Measurements from ENCODE around the gene KIF23. TPM values are rescaled to one million over a fixed set of nuclear protein-coding genes. Genes with fewer than 3 reads are reported as not detected.

KIF23 gene
- polyA plus RNA-seq, result 10 to 100 TPM in 2 of 4 donors, 1 to 10 TPM in 2; 1.1 to 14.0 (median 6.7) TPM
- long read RNA-seq, donor 1, result 0 reads
- long read RNA-seq, donor 2, result 0 reads
- long read RNA-seq, donor 3, partial matches to known transcripts, result 0 of 1 reads
- long read RNA-seq, donor 3, other reads (novel, unspliced or antisense), result 0 of 1 reads
- long read RNA-seq, donor 4, result 0 reads
- long read RNA-seq, donor 5, result 0 reads
- long read RNA-seq, donor 6, result 0 reads
- long read RNA-seq, donor 7, partial matches to known transcripts, result 14 of 19 reads
- long read RNA-seq, donor 7, other reads (novel, unspliced or antisense), result 0 of 19 reads
- long read RNA-seq, donor 8, partial matches to known transcripts, result 0 of 1 reads
- long read RNA-seq, donor 8, other reads (novel, unspliced or antisense), result 0 of 1 reads
- long read RNA-seq, donor 9, result 0 reads
- long read RNA-seq, donor 10, partial matches to known transcripts, result 0 of 2 reads
- long read RNA-seq, donor 10, other reads (novel, unspliced or antisense), result 0 of 2 reads

DNA sequence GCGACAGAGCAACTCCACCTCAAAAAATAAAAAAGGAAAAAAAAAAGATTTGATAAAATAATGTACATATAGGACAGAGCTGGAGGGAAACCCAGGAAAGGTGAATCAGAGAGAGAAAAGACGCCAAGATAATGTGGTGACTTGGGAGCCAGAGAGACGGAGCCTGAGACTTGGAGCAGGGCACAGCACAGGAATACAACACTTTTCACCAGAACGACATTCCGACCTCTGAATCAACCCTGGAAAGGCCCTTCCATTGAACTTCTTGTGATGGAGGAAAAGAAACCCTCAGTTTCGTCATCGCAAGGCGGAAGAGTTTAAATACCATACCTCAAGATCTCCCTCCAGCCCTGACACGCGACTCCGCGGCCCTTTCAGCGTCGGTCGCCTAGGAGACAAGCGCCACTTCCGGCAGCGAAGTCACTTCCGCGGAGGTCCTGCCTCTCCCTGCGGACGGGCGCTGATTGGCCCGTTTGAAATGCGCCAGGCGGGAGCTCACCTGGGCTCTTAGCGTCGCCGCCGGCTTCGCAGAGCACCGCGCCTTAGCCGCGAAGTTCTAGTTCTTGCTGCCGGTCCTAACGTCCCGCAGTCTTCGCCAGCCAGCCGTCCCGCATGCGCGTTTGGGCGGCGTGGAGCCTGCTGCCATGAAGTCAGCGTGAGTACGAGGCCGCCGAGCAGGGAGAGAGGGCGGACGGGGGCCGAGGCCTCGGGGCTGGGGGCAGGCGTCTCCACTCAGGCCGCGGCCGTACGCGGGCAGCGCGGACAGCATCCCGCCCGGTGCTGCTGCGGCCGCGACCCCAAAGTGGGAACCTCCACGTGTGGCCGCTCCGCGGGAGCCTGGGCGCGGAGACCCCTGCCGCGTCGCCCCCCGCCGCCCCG is at the start of gene KIF23:
KIF23 (plus strand) TSS at position 528 of the 879 bp plus-strand sequence; CDS start at position 645, 117 bp downstream.
- peak within 1 kb of the TSS; percentile 58 to 77 (median 75) for H3K4me3 ChIP-seq (ENCODE audit: low read depth in 1 of 3, low read length in 3 of 3)
- H3K27me3 ChIP-seq (ENCODE audit: control insufficient read depth in 3 of 3, insufficient read depth in 3 of 3, low read length in 3 of 3), result no peaks in the 10 kb centered on the region
- FAIRE-seq (no peak), DNase-seq (peak; percentile 95 to 97)
- peak within 1 kb of the TSS in 2 of 3 donors; percentile 59 to 71 for H3K27ac ChIP-seq (ENCODE audit: low read depth in 1 of 3, low read length in 2 of 3)
- H3K9me3 ChIP-seq (ENCODE audit: control insufficient read depth in 2 of 2, insufficient read depth in 1 of 2, low read depth in 1 of 2, low read length in 1 of 2), result no peaks in the 10 kb centered on the region
- H3K4me1 ChIP-seq (ENCODE audit: control insufficient read depth in 3 of 3, insufficient read depth in 2 of 3, low read depth in 1 of 3, low read length in 2 of 3), result no peaks in the 10 kb centered on the region
- no peaks in the 10 kb centered on the region for H3K36me3 ChIP-seq (ENCODE audit: control insufficient read depth in 3 of 3, insufficient read depth in 2 of 3, low read depth in 1 of 3, low read length in 3 of 3)
- WGBS, 3 donors, result 2% methylated on average over 72 to 78 of the region's 78 CpGs

DNA sequence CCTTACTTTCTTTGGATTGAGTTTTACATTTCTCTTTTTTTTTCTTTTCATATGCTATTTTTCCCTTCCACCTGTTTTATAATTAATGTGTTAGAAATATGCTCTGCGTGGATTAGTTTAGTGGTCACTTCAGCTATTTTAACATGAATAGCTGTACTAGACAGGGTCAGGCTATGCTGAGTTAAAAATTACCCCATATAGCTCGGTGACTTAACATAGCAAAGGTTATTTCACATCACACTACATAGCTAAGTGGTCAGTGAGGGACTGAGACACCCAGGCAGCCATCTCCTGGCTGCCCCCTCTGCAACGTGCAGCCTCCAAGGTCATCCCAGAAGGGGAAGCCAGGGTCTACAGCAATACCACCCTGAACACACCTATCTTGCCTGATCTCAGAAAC is 46.9 kb upstream of the KIF23 start:
- H3K27ac ChIP-seq (ENCODE audit: low read depth in 1 of 3, low read length in 2 of 3), result no peak overlapping the region
- no peaks in the 10 kb centered on the region for H3K36me3 ChIP-seq (ENCODE audit: control insufficient read depth in 3 of 3, insufficient read depth in 2 of 3, low read depth in 1 of 3, low read length in 3 of 3)
- no peak overlapping the region for H3K4me3 ChIP-seq (ENCODE audit: low read depth in 1 of 3, low read length in 3 of 3)
- peaks cover 0 to 4% (median 0%) of the 10 kb centered on the region in 3 donors for H3K4me1 ChIP-seq (ENCODE audit: control insufficient read depth in 3 of 3, insufficient read depth in 2 of 3, low read depth in 1 of 3, low read length in 2 of 3)
- no peak for FAIRE-seq
- no peaks in the 10 kb centered on the region for H3K9me3 ChIP-seq (ENCODE audit: control insufficient read depth in 2 of 2, insufficient read depth in 1 of 2, low read depth in 1 of 2, low read length in 1 of 2)
- DNase-seq, result peak in 1 of 2 donors; percentile 15
- 61 to 69% (median 68%) methylated on average over 3 of the region's 3 CpGs for WGBS, 3 donors
- no peaks in the 10 kb centered on the region for H3K27me3 ChIP-seq (ENCODE audit: control insufficient read depth in 3 of 3, insufficient read depth in 3 of 3, low read length in 3 of 3)

- Histone ChIP-seq H3K27ac (ENCODE audit: low read depth in 1 of 3, low read length in 2 of 3) (no peak overlapping the region), H3K36me3 (ENCODE audit: control insufficient read depth in 3 of 3, insufficient read depth in 2 of 3, low read depth in 1 of 3, low read length in 3 of 3) (no peaks in the 10 kb centered on the region), H3K4me3 (ENCODE audit: low read depth in 1 of 3, low read length in 3 of 3) (no peak overlapping the region), H3K9me3 (ENCODE audit: control insufficient read depth in 2 of 2, insufficient read depth in 1 of 2, low read depth in 1 of 2, low read length in 1 of 2) (peaks cover 0 to 3% of the 10 kb centered on the region in 2 donors), H3K4me1 (ENCODE audit: control insufficient read depth in 3 of 3, insufficient read depth in 2 of 3, low read depth in 1 of 3, low read length in 2 of 3) (peaks cover 0 to 4% (median 0%) of the 10 kb centered on the region in 3 donors), H3K27me3 (ENCODE audit: control insufficient read depth in 3 of 3, insufficient read depth in 3 of 3, low read length in 3 of 3) (no peaks in the 10 kb centered on the region)
- FAIRE-seq, result no peak
- WGBS, 3 donors, result 76 to 93% (median 88%) methylated on average over 2 of the region's 2 CpGs
- no peak for DNase-seq
These were observed 44.5 kb upstream of the KIF23 start for GRCh38 chr15:69369631-69370030.

GRCh38 chr15:69373406-69373805 is 40.7 kb upstream of the KIF23 start:
- H3K27me3 ChIP-seq (ENCODE audit: control insufficient read depth in 3 of 3, insufficient read depth in 3 of 3, low read length in 3 of 3), result no peaks in the 10 kb centered on the region
- DNase-seq (no peak), FAIRE-seq (no peak)
- 86 to 92% (median 91%) methylated on average over 6 of the region's 6 CpGs for WGBS, 3 donors
- no peaks in the 10 kb centered on the region for H3K4me1 ChIP-seq (ENCODE audit: control insufficient read depth in 3 of 3, insufficient read depth in 2 of 3, low read depth in 1 of 3, low read length in 2 of 3)
- peaks cover 0 to 3% of the 10 kb centered on the region in 2 donors for H3K9me3 ChIP-seq (ENCODE audit: control insufficient read depth in 2 of 2, insufficient read depth in 1 of 2, low read depth in 1 of 2, low read length in 1 of 2)
- H3K27ac ChIP-seq (ENCODE audit: low read depth in 1 of 3, low read length in 2 of 3), result no peak overlapping the region
- no peak overlapping the region for H3K4me3 ChIP-seq (ENCODE audit: low read depth in 1 of 3, low read length in 3 of 3)
- no peaks in the 10 kb centered on the region for H3K36me3 ChIP-seq (ENCODE audit: control insufficient read depth in 3 of 3, insufficient read depth in 2 of 3, low read depth in 1 of 3, low read length in 3 of 3)

DNA sequence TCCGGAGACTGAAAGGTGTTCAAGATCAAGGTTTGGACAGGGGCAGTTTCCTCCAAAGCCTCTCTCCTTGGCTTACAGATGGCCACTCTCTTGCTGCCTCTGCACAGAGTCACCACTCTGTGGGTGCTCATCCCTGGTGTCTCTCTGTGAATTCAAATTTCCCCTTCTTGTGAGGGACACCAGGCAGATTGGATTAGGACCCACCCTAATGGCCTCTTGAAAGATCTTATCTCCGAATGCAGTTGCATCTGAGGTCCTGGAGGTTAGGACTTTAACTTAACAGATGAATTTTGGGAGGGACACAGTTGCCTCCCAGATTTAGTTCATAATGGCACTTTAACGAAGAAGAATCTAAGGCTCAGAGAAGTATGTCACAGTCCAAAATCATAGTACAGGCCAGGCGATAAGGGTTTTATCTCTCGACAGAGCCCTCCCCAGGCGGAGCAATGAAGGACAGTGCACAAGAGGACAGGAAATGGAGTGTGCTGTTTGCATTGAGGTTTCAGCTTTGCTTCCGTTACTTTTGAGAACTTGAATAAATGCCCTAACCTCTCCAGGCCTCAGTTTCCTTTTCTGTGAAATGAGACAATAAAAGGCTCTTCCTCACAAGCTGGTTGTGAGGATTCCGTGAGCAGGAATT is 38.9 kb upstream of the KIF23 start:
- 79 to 88% (median 86%) methylated on average over 8 of the region's 8 CpGs for WGBS, 3 donors
- Histone ChIP-seq H3K4me1 (ENCODE audit: control insufficient read depth in 3 of 3, insufficient read depth in 2 of 3, low read depth in 1 of 3, low read length in 2 of 3) (no peaks in the 10 kb centered on the region), H3K27ac (ENCODE audit: low read depth in 1 of 3, low read length in 2 of 3) (no peak overlapping the region), H3K36me3 (ENCODE audit: control insufficient read depth in 3 of 3, insufficient read depth in 2 of 3, low read depth in 1 of 3, low read length in 3 of 3) (no peaks in the 10 kb centered on the region), H3K27me3 (ENCODE audit: control insufficient read depth in 3 of 3, insufficient read depth in 3 of 3, low read length in 3 of 3) (no peaks in the 10 kb centered on the region), H3K9me3 (ENCODE audit: control insufficient read depth in 2 of 2, insufficient read depth in 1 of 2, low read depth in 1 of 2, low read length in 1 of 2) (peaks cover 0 to 3% of the 10 kb centered on the region in 2 donors), H3K4me3 (ENCODE audit: low read depth in 1 of 3, low read length in 3 of 3) (no peak overlapping the region)
- DNase-seq (no peak), FAIRE-seq (no peak)

DNA sequence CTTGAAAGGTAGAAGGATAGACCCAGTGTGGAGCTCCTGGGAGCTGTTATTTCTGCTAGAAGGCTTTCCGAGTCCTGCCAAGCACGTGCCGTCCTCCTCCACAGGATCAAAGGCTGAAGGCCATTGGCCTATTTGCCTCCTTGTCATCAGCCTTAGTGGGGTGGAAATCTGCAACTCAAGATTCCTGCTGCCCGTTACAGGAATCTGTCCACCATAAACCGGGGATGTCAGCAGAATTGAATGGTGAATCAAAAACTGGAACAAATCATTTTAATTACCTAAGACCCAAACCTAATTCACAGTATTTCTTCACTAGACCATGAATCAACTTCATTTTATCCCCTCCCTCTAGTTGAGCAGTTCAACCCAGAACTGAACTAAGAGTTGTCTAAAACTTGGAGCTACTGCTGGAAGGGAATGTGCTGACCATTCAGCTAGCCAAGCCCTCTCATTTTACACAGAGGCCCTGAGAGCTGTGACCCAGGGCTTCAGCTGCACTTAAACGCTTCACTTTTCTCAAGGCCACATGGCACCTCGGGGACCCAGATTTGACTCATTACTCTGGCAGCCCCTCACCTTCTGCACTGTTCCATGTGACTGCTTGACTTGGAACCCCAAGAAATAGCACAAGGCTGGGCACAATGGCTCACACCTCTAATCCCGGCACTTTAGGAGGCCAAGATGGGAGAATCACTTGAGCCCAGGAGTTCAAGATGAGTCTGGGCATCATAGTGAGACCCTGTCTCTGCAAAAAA is 36.8 kb upstream of the KIF23 start:
- Histone ChIP-seq H3K9me3 (ENCODE audit: control insufficient read depth in 2 of 2, insufficient read depth in 1 of 2, low read depth in 1 of 2, low read length in 1 of 2) (peaks cover 0 to 3% of the 10 kb centered on the region in 2 donors), H3K27ac (ENCODE audit: low read depth in 1 of 3, low read length in 2 of 3) (no peak overlapping the region), H3K4me3 (ENCODE audit: low read depth in 1 of 3, low read length in 3 of 3) (no peak overlapping the region), H3K27me3 (ENCODE audit: control insufficient read depth in 3 of 3, insufficient read depth in 3 of 3, low read length in 3 of 3) (no peaks in the 10 kb centered on the region), H3K4me1 (ENCODE audit: control insufficient read depth in 3 of 3, insufficient read depth in 2 of 3, low read depth in 1 of 3, low read length in 2 of 3) (no peaks in the 10 kb centered on the region), H3K36me3 (ENCODE audit: control insufficient read depth in 3 of 3, insufficient read depth in 2 of 3, low read depth in 1 of 3, low read length in 3 of 3) (no peaks in the 10 kb centered on the region)
- DNase-seq, result no peak
- WGBS, 3 donors, result 86 to 92% (median 88%) methylated on average over 8 of the region's 8 CpGs
- FAIRE-seq, result no peak

DNA sequence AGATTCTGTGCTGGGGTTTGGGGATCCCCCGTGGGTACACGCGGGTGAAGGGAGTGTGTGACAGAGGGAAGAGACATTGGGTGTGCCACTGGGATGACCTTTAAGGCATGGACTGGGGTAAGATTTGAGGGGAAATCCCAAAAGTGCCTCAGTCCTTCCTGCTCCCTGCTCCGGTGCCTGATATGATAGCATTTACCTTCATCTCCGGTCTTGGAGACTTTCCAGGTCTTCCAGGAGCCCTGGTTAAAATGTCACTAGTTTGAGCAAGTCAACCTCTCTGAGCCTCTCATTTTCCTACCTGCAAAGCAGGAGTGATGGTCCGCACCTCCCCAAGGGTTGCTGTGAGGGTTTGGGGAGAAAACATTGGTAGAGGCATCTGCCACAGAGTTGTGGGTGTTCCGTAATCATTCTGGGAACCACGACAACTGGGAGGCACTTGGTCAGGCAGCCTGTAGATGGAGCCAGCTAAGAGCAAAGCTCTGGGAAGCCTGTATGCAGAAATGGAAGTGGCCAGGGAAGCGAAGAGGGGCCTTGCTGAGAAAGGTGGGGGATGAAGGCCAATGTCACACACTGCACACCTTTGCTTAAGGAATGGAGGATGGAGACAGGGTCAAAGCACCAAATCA is 33.9 kb upstream of the KIF23 start:
- 35 to 61% (median 51%) methylated on average over 9 of the region's 9 CpGs for WGBS, 3 donors
- Histone ChIP-seq H3K27me3 (ENCODE audit: control insufficient read depth in 3 of 3, insufficient read depth in 3 of 3, low read length in 3 of 3) (no peaks in the 10 kb centered on the region), H3K4me1 (ENCODE audit: control insufficient read depth in 3 of 3, insufficient read depth in 2 of 3, low read depth in 1 of 3, low read length in 2 of 3) (no peaks in the 10 kb centered on the region), H3K36me3 (ENCODE audit: control insufficient read depth in 3 of 3, insufficient read depth in 2 of 3, low read depth in 1 of 3, low read length in 3 of 3) (no peaks in the 10 kb centered on the region), H3K27ac (ENCODE audit: low read depth in 1 of 3, low read length in 2 of 3) (no peak overlapping the region), H3K9me3 (ENCODE audit: control insufficient read depth in 2 of 2, insufficient read depth in 1 of 2, low read depth in 1 of 2, low read length in 1 of 2) (no peaks in the 10 kb centered on the region), H3K4me3 (ENCODE audit: low read depth in 1 of 3, low read length in 3 of 3) (no peak overlapping the region)
- DNase-seq, result no peak
- no peak for FAIRE-seq

Measured in small intestine (tissue), 16 donors.